Keratinocyte (primary cell): ENCODE data around the gene KRTAP4-4. TPM values are rescaled to one million over a fixed set of nuclear protein-coding genes. Genes with fewer than 3 reads are reported as not detected.
"Not testable (repeated sequence)": the region's sequence is repeated elsewhere in the genome, so short reads cannot be mapped to it uniquely, and the experiment has no call there.

Source experiments
- DNase-seq: peaks from one replicate; pipeline ENCODE4 v3.0.0-alpha.2; 2011; ENCODE audit warnings: low read depth, missing footprints, low spot score
- FAIRE-seq: peaks from 2 replicates; lab custom pipeline; 2011; peaks lifted over from hg19 to GRCh38; lab: Jason Lieb, UNC
- H2AFZ ChIP-seq: 2 replicates; pipeline ENCODE4 v1.6.0; 2012; ENCODE audit warnings: low read length, control low read depth, inconsistent platforms; ENCODE audit not compliant: control insufficient read depth
- H3K27ac ChIP-seq: 2 replicates; pipeline ENCODE4 v1.5.1; 2011; ENCODE audit warnings: low read length; ENCODE audit not compliant: control insufficient read depth, insufficient read depth
- H3K27me3 ChIP-seq: 3 replicates; pipeline ENCODE4 v1.6.0; 2011; ENCODE audit warnings: low read length; ENCODE audit not compliant: control insufficient read depth, insufficient read depth; ENCODE audit errors: extremely low read depth
- H3K36me3 ChIP-seq, 2 experiments: 2 replicates in 1 of 2; 3 replicates in 1 of 2; pipeline ENCODE4 v1.5.1; 2011; ENCODE audit warnings: low read length in 2 of 2, mild to moderate bottlenecking in 1 of 2; ENCODE audit not compliant: control insufficient read depth in 2 of 2, insufficient read depth in 2 of 2; ENCODE audit errors: extremely low read depth in 1 of 2
- H3K4me1 ChIP-seq: 3 replicates; pipeline ENCODE4 v1.5.1; 2011; ENCODE audit warnings: low read length; ENCODE audit not compliant: control insufficient read depth, insufficient read depth; ENCODE audit errors: extremely low read depth
- H3K4me2 ChIP-seq: 3 replicates; pipeline ENCODE4 v1.6.0; 2011; ENCODE audit warnings: low read depth, low read length; ENCODE audit not compliant: control insufficient read depth, insufficient read depth; ENCODE audit errors: extremely low read depth
- H3K4me3 ChIP-seq, 3 experiments: fragments of 200-600 bp in 1 of 3; sonication (generic) in 1 of 3; 2 replicates in 2 of 3; 3 replicates in 1 of 3; pipeline ENCODE4 v1.5.1; 2011 to 2016; ENCODE audit warnings: low read length in 3 of 3, mild to moderate bottlenecking in 3 of 3, control low read depth in 2 of 3, inconsistent platforms in 1 of 3, low read depth in 1 of 3, mixed read lengths in 1 of 3, mixed run types in 1 of 3, moderate library complexity in 1 of 3; ENCODE audit not compliant: control insufficient read depth in 2 of 3, insufficient read depth in 2 of 3; ENCODE audit errors: extremely low read depth in 1 of 3
- H3K79me2 ChIP-seq: 2 replicates; pipeline ENCODE4 v1.6.0; 2012; ENCODE audit warnings: low read length; ENCODE audit not compliant: control insufficient read depth, insufficient read depth
- H3K9ac ChIP-seq: 3 replicates; pipeline ENCODE4 v1.6.0; 2011; ENCODE audit warnings: low read length; ENCODE audit not compliant: control insufficient read depth, insufficient read depth; ENCODE audit errors: extremely low read depth
- H3K9me1 ChIP-seq: 3 replicates; pipeline ENCODE4 v1.6.0; 2011; ENCODE audit warnings: low read length; ENCODE audit not compliant: control insufficient read depth, insufficient read depth; ENCODE audit errors: extremely low read depth
- H3K9me3 ChIP-seq: 2 replicates; pipeline ENCODE4 v1.5.1; 2012; ENCODE audit warnings: low read depth, low read length; ENCODE audit not compliant: control insufficient read depth
- H4K20me1 ChIP-seq: 3 replicates; pipeline ENCODE4 v1.6.0; 2011; ENCODE audit warnings: low read length; ENCODE audit not compliant: control insufficient read depth, insufficient read depth; ENCODE audit errors: extremely low read depth
- EZH2 ChIP-seq: IDR thresholded peaks from one replicate; pipeline ENCODE4 v1.6.1; 2012; ENCODE audit warnings: inconsistent platforms, mild to moderate bottlenecking, low read length, moderate library complexity
- dilution Hi-C: fragments of 300-500 bp; cut with MboI; formaldehyde crosslinking; loops from one replicate; pipeline ENCODE4 v1.7.0; 2020; ENCODE audit warnings: low sequenced_read_pairs; ENCODE audit not compliant: extremely low pct_ligation_motif_present
- polyA plus RNA-seq, 5 experiments: library from polyadenylated mRNA; depleted of rRNA in 3 of 5; stranded (reverse) in 3 of 5; stranded (forward) in 1 of 5; unstranded in 1 of 5; fragments of >200 nt; gene quantifications; 1 replicate in 1 of 5; 2 replicates in 3 of 5; 3 replicates in 1 of 5; pipeline versions ENCODE4 v1.2.1 to v1.2.3, GENCODE V29; 2011 to 2012; ENCODE audit warnings: missing spikeins in 2 of 5, low read depth in 1 of 5, low replicate concordance in 1 of 5
- TF ChIP-seq, protein P1 (sequence below), 3 experiments: IDR thresholded peaks in 1 of 3; conservative IDR thresholded peaks in 1 of 3; optimal IDR thresholded peaks in 1 of 3; 2 replicates in 2 of 3; 3 replicates in 1 of 3; pipeline versions ENCODE3 to v1.5.1; 2011; ENCODE audit warnings: low read length in 3 of 3, mild to moderate bottlenecking in 3 of 3, moderate library complexity in 2 of 3, control low read depth in 1 of 3, inconsistent platforms in 1 of 3; ENCODE audit not compliant: insufficient read depth in 2 of 3; ENCODE audit errors: extremely low read depth in 1 of 3

Gene KRTAP4-4
- polyA plus RNA-seq, 1 donor (not counting 4 experiments of a cell fraction or from before 2014, with no cell fraction given) = not detected

- Histone ChIP-seq H3K27me3 (no peaks in the 10 kb centered on the region), H3K9ac (no peak overlapping the region)
- dilution Hi-C loops = no loop called here
Measured at GRCh38 chr17:41196068-41196467, 35.5 kb upstream of the KRTAP4-4 start.

DNA sequence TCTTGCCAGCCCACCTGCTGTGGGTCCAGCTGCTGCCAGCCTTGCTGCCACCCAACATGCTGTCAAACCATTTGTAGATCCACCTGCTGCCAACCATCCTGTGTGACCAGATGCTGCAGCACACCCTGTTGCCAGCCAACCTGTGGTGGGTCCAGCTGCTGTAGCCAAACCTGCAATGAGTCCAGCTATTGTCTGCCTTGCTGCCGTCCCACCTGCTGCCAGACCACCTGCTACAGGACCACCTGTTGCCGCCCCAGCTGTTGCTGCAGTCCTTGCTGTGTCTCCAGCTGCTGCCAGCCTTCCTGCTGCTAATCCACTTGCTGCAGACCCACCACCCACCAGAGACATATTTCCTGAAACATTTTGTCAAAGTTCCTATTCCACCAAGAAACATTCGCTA lies 29.8 kb upstream of the KRTAP4-4 start:
- no peaks in the 10 kb centered on the region for H4K20me1 ChIP-seq
- dilution Hi-C loops = no loop called here
- H3K36me3 ChIP-seq = no peaks in the 10 kb centered on the region
- no peaks in the 10 kb centered on the region for H3K4me1 ChIP-seq
- TF ChIP-seq EZH2 = no peak
- TF ChIP-seq, protein P1, sequence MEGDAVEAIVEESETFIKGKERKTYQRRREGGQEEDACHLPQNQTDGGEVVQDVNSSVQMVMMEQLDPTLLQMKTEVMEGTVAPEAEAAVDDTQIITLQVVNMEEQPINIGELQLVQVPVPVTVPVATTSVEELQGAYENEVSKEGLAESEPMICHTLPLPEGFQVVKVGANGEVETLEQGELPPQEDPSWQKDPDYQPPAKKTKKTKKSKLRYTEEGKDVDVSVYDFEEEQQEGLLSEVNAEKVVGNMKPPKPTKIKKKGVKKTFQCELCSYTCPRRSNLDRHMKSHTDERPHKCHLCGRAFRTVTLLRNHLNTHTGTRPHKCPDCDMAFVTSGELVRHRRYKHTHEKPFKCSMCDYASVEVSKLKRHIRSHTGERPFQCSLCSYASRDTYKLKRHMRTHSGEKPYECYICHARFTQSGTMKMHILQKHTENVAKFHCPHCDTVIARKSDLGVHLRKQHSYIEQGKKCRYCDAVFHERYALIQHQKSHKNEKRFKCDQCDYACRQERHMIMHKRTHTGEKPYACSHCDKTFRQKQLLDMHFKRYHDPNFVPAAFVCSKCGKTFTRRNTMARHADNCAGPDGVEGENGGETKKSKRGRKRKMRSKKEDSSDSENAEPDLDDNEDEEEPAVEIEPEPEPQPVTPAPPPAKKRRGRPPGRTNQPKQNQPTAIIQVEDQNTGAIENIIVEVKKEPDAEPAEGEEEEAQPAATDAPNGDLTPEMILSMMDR (optimal IDR thresholded peaks at IDR 0.05 in 1 of 3, IDR thresholded peaks at IDR 0.05 in 1 of 3, conservative IDR thresholded peaks at IDR 0.05 in 1 of 3; ENCODE audit: extremely low read depth in 1 of 3, insufficient read depth in 2 of 3, low read length in 3 of 3) = no peak
- no peaks in the 10 kb centered on the region for H3K79me2 ChIP-seq
- no peaks in the 10 kb centered on the region for H3K9me3 ChIP-seq
- FAIRE-seq (no peak), DNase-seq (no peak)
- no peak overlapping the region for H3K27ac ChIP-seq
- no peak overlapping the region for H3K9ac ChIP-seq
- H3K9me1 ChIP-seq = no peaks in the 10 kb centered on the region
- no peak overlapping the region for H3K4me3 ChIP-seq
- H2AFZ ChIP-seq = no peak overlapping the region
- H3K27me3 ChIP-seq = no peaks in the 10 kb centered on the region
- H3K4me2 ChIP-seq = no peak overlapping the region

More at GRCh38 chr17:41196068-41196467, 35.5 kb upstream of the KRTAP4-4 start:
- H3K79me2 ChIP-seq = no peaks in the 10 kb centered on the region
- TF ChIP-seq EZH2 = no peak
- TF ChIP-seq, protein P1 (optimal IDR thresholded peaks at IDR 0.05 in 1 of 3, IDR thresholded peaks at IDR 0.05 in 1 of 3, conservative IDR thresholded peaks at IDR 0.05 in 1 of 3; ENCODE audit: extremely low read depth in 1 of 3, insufficient read depth in 2 of 3, low read length in 3 of 3) = no peak
- FAIRE-seq (no peak), DNase-seq (no peak)
- no peaks in the 10 kb centered on the region for H3K36me3 ChIP-seq
- H3K4me1 ChIP-seq = no peaks in the 10 kb centered on the region
- no peak overlapping the region for H2AFZ ChIP-seq
- no peaks in the 10 kb centered on the region for H3K9me3 ChIP-seq
- H3K4me3 ChIP-seq = no peak overlapping the region
- H3K27ac ChIP-seq = no peak overlapping the region
- no peaks in the 10 kb centered on the region for H4K20me1 ChIP-seq
- no peak overlapping the region for H3K4me2 ChIP-seq
- H3K9me1 ChIP-seq = no peaks in the 10 kb centered on the region

- H3K9me3 ChIP-seq, H3K4me3 ChIP-seq, DNase-seq, dilution Hi-C loops, H3K4me1 ChIP-seq, H4K20me1 ChIP-seq, H3K9ac ChIP-seq, H3K4me2 ChIP-seq, FAIRE-seq, H3K36me3 ChIP-seq, H3K27ac ChIP-seq, H3K9me1 ChIP-seq, H3K27me3 ChIP-seq, H2AFZ ChIP-seq, H3K79me2 ChIP-seq: not testable (repeated sequence)
Measured at GRCh38 chr17:41189837-41190318, 29.3 kb upstream of the KRTAP4-4 start, which contains the start of gene KRTAP9-1. Gene KRTAP9-1, plus strand, starts transcription at chr17:41189887. Its CDS starts 0 bp downstream, at chr17:41189887.
